GM12878 (cell line): ENCODE measurements around the gene GNG12. TPM values are rescaled to one million over a fixed set of nuclear protein-coding genes. Genes with fewer than 3 reads are reported as not detected.

Source experiments
- ATAC-seq: fragments of 200-7000 bp; cut with Tn5 transposase; 3 replicates; pipeline ENCODE4 v1.9.1; 2020; ENCODE audit warnings: mild to moderate bottlenecking, moderate library complexity
- BruUV-seq: library from RNA; stranded (reverse); fragments of 400-500 nt; replicated peaks from 2 replicates; lab custom pipeline; 2021; lab: Mats Ljungman, UMichigan
- CTCF ChIA-PET: fragments of 300-600 bp; sonication (Branson Sonifier 250); formaldehyde crosslinking; extraction: SDS; loops from one replicate; lab custom pipeline; 2021; ENCODE audit warnings: inconsistent platforms; lab: Yijun Ruan, JAX
- POLR2A ChIA-PET: fragments of 350-600 bp; formaldehyde crosslinking; extraction: SDS; loops from one replicate; lab custom pipeline; 2021; ENCODE audit warnings: inconsistent platforms; lab: Charles Lee
- RAD21 ChIA-PET: fragments of 300-600 bp; sonication (Branson Sonifier 250); formaldehyde crosslinking; loops from one replicate; lab custom pipeline; 2023; ENCODE audit warnings: antibody characterized with exemption; ENCODE audit not compliant: unreplicated experiment; lab: Charles Lee
- SMC1A ChIA-PET: fragments of 300-600 bp; sonication (Branson Sonifier 250); formaldehyde crosslinking; loops from one replicate; lab custom pipeline; 2023; ENCODE audit not compliant: unreplicated experiment, uncharacterized antibody; lab: Charles Lee
- DNase-seq: peaks from one replicate; pipeline ENCODE4 v3.0.0-alpha.2; 2011; ENCODE audit warnings: low read depth, low spot score
- FAIRE-seq: peaks from 3 replicates; lab custom pipeline; 2011; peaks lifted over from hg19 to GRCh38; lab: Jason Lieb, UNC
- H2AFZ ChIP-seq: 2 replicates; pipeline ENCODE4 v1.6.0; 2011; ENCODE audit warnings: low read depth, low read length, control low read depth; ENCODE audit not compliant: control insufficient read depth
- H3K27ac ChIP-seq: 2 replicates; pipeline ENCODE4 v1.5.1; 2011; ENCODE audit warnings: control low read depth; ENCODE audit not compliant: control insufficient read depth, insufficient read depth
- H3K27me3 ChIP-seq, 2 experiments: replicated peaks in 1 of 2; 2 replicates each; pipeline versions ENCODE4 v1.6.0 to v1.6.1; 2011; ENCODE audit warnings: low read length in 1 of 2; ENCODE audit not compliant: control insufficient read depth in 2 of 2, insufficient read depth in 2 of 2
- H3K36me3 ChIP-seq, 2 experiments: 2 replicates each; pipeline ENCODE4 v1.5.1; 2011; ENCODE audit warnings: low read length in 1 of 2; ENCODE audit not compliant: control insufficient read depth in 2 of 2, insufficient read depth in 2 of 2
- H3K4me1 ChIP-seq: 2 replicates; pipeline ENCODE4 v1.6.1; 2011; ENCODE audit warnings: mild to moderate bottlenecking, low read length, moderate library complexity, mixed read lengths; ENCODE audit not compliant: control insufficient read depth, insufficient read depth
- H3K4me2 ChIP-seq: 2 replicates; pipeline ENCODE4 v1.6.0; 2011; ENCODE audit warnings: control low read depth; ENCODE audit not compliant: control insufficient read depth, insufficient read depth
- H3K4me3 ChIP-seq: fragments of 200-600 bp; sonication (generic); 2 replicates; pipeline ENCODE4 v1.5.1; 2016
- H3K79me2 ChIP-seq: 2 replicates; pipeline ENCODE4 v1.6.0; 2011; ENCODE audit warnings: low read length; ENCODE audit not compliant: control insufficient read depth, insufficient read depth
- H3K9ac ChIP-seq: 2 replicates; pipeline ENCODE4 v1.8.0; 2011; ENCODE audit warnings: low read length, control low read depth, mixed read lengths; ENCODE audit not compliant: control insufficient read depth, insufficient read depth
- H3K9me3 ChIP-seq: replicated peaks from 3 replicates; pipeline ENCODE4 v1.5.1; 2011; ENCODE audit warnings: mild to moderate bottlenecking, low read length; ENCODE audit not compliant: control insufficient read depth, insufficient read depth
- H4K20me1 ChIP-seq: 2 replicates; pipeline ENCODE4 v1.6.0; 2011; ENCODE audit not compliant: control insufficient read depth, insufficient read depth
- BMI1 ChIP-seq: fragments of 450-650 bp; IDR thresholded peaks from 2 replicates; pipeline ENCODE4 v1.6.1; 2016; ENCODE audit warnings: mild to moderate bottlenecking, moderate library complexity, borderline replicate concordance
- E2F8 ChIP-seq: fragments of 450-650 bp; IDR thresholded peaks from 2 replicates; pipeline ENCODE4 v1.6.1; 2018; ENCODE audit warnings: mild to moderate bottlenecking, low read depth, moderate library complexity; ENCODE audit not compliant: partially characterized antibody
- ELK1 ChIP-seq: IDR thresholded peaks from 2 replicates; pipeline ENCODE4 v1.6.1; 2012; ENCODE audit warnings: low read depth, low read length, improper control_type of control experiment
- IRF3 ChIP-seq: fragments of 450-650 bp; IDR thresholded peaks from 2 replicates; pipeline ENCODE4 v1.6.1; 2014; ENCODE audit warnings: mild to moderate bottlenecking
- MXI1 ChIP-seq: fragments of 150-350 bp; IDR thresholded peaks from 2 replicates; pipeline ENCODE4 v1.6.1; 2011; ENCODE audit warnings: low read depth, mild to moderate bottlenecking, inconsistent platforms, low read length, improper control_type of control experiment
- NFIC ChIP-seq: IDR thresholded peaks from 2 replicates; pipeline ENCODE4 v1.6.1; 2012; ENCODE audit warnings: low read depth, mild to moderate bottlenecking, inconsistent platforms, low read length, moderate library complexity
- NFYB ChIP-seq: IDR thresholded peaks from 2 replicates; pipeline ENCODE4 v1.6.1; 2011; ENCODE audit warnings: low read depth, mild to moderate bottlenecking, low read length, improper control_type of control experiment, moderate library complexity; ENCODE audit not compliant: insufficient read depth
- NR2C1 ChIP-seq: fragments of 450-650 bp; IDR thresholded peaks from 2 replicates; pipeline ENCODE4 v1.6.1; 2017; ENCODE audit warnings: antibody characterized with exemption, mild to moderate bottlenecking, moderate library complexity
- POLR2A ChIP-seq: IDR thresholded peaks from 2 replicates; pipeline ENCODE4 v1.6.1; 2011; ENCODE audit warnings: low read depth, mild to moderate bottlenecking, low read length
- SIN3A ChIP-seq: IDR thresholded peaks from 2 replicates; pipeline ENCODE4 v1.6.1; 2012; ENCODE audit warnings: low read depth, low read length, improper control_type of control experiment
- TCF3 ChIP-seq: IDR thresholded peaks from 2 replicates; pipeline ENCODE4 v1.6.1; 2012; ENCODE audit warnings: low read depth, mild to moderate bottlenecking, low read length, borderline replicate concordance; ENCODE audit not compliant: insufficient read depth
- WRNIP1 ChIP-seq: IDR thresholded peaks from 2 replicates; pipeline ENCODE4 v1.6.1; 2011; ENCODE audit warnings: low read depth, low read length, improper control_type of control experiment, borderline replicate concordance
- WGBS: methylation state at CpG from one replicate; pipeline ENCODE4 v1.1.6; 2016; ENCODE audit warnings: low lambda C conversion rate; ENCODE audit not compliant: insufficient replicate concordance, insufficient coverage; ENCODE audit errors: missing lambda C conversion rate; 5-methylcytosine and 5-hydroxymethylcytosine counted together
- in situ Hi-C: fragments of 300-500 bp; cut with MboI; formaldehyde crosslinking; loops from 9 replicates; pipeline ENCODE4 v1.14.3; 2018; ENCODE audit warnings: mixed read lengths
- intact Hi-C: fragments of 100-400 bp; cut with micrococcal nuclease; formaldehyde crosslinking; loops from one replicate; pipeline ENCODE4 v1.14.2; 2022; ENCODE audit not compliant: unreplicated experiment
- polyA plus RNA-seq, 11 experiments: library from polyadenylated mRNA; depleted of rRNA in 4 of 11; unstranded in 6 of 11; stranded (reverse) in 5 of 11; fragments of >200 nt; fragmentation: Nextera tagmentation in 4 of 11; fragmentation: Illumina TruSeq in 1 of 11; extraction: Ambion mirVana in 4 of 11; extraction: Trizol in 1 of 11; gene quantifications; 1 replicate in 1 of 11; 2 replicates in 10 of 11; pipeline versions ENCODE4 v1.2.1 to v1.2.3, GENCODE V29; 2011 to 2016; ENCODE audit warnings: inconsistent platforms in 2 of 11, missing spikeins in 2 of 11, low read depth in 1 of 11
- total RNA-seq, 4 experiments: library from RNA; depleted of rRNA in 3 of 4; stranded (reverse); fragments of >200 nt in 3 of 4; fragmentation: Illumina TruSeq in 1 of 4; extraction: Trizol in 1 of 4; gene quantifications; 2 replicates each; pipeline versions ENCODE4 v1.2.1 to v1.2.3, GENCODE V29; 2013 to 2021
- TF ChIP-seq, protein P1 (sequence below): IDR thresholded peaks from 2 replicates; pipeline ENCODE4 v1.6.1; 2011; ENCODE audit warnings: borderline replicate concordance, low read depth, mild to moderate bottlenecking, moderate library complexity, low read length; ENCODE audit not compliant: insufficient read depth, poor library complexity, severe bottlenecking

Gene GNG12
- total and polyA plus RNA-seq, 10 of the 15 experiments (the other 5 are each of a cell fraction or from before 2014, with no cell fraction given) = 0.22 to 32.8 (median 0.35) TPM

- TF ChIP-seq E2F8 = no peak
- no peak for TF ChIP-seq BMI1
- TF ChIP-seq ELK1 = 0 out of 2 replicates have a peak, but pooled peaks have one; percentile 18
- TF ChIP-seq MXI1 = no peak
These were observed 97.2 kb downstream of the GNG12 start (continued) for GRCh38 chr1:67735806-67736627.

- CTCF ChIA-PET = interaction anchor here (1.0 to 5.7 kb wide), 3 partner anchors 12 to 174 kb away, joined by 3 to 33 read pairs (median 4); no protein-coding TSS in a partner anchor
- H3K9me3 ChIP-seq = no peaks in the 10 kb centered on the region
- intact Hi-C loops (no loop called here), in situ Hi-C loops (no loop called here)
- H3K4me2 ChIP-seq = no peak overlapping the region
- H3K79me2 ChIP-seq = no peaks in the 10 kb centered on the region
- DNase-seq = no peak
- no peak overlapping the region; the same call in 1 of the 2 replicates for H3K27ac ChIP-seq
- no peaks in the 10 kb centered on the region for H4K20me1 ChIP-seq
- no peak for FAIRE-seq
- RAD21 ChIA-PET = interaction anchor here (1.5 to 2.0 kb wide), 3 partner anchors 11 to 25 kb away, joined by 4 to 9 read pairs (median 4); no protein-coding TSS in a partner anchor
- no TSS peak for BruUV-seq
- POLR2A ChIA-PET = interaction anchor here (1.2 kb wide), 1 partner anchor 25 kb away, joined by 3 read pairs; no protein-coding TSS in a partner anchor
- H3K4me1 ChIP-seq = peaks cover 35% of the 10 kb centered on the region
- H3K36me3 ChIP-seq = no peaks in the 10 kb centered on the region
- SMC1A ChIA-PET = interaction anchor here (0.8 to 14.7 kb wide), 7 partner anchors 11 to 84 kb away, joined by 3 to 227 read pairs (median 4); partner anchors contain the start of gene GADD45A
- H3K9ac ChIP-seq = no peak overlapping the region
- ATAC-seq = no peak
- 13% methylated on average over 3 of the region's 3 CpGs for WGBS
- H3K4me3 ChIP-seq = no peak overlapping the region
- H2AFZ ChIP-seq = no peak overlapping the region
- H3K27me3 ChIP-seq = no peaks in the 10 kb centered on the region
- TF ChIP-seq IRF3 = no peak
- no peak for TF ChIP-seq NFYB
- TF ChIP-seq, protein P1, sequence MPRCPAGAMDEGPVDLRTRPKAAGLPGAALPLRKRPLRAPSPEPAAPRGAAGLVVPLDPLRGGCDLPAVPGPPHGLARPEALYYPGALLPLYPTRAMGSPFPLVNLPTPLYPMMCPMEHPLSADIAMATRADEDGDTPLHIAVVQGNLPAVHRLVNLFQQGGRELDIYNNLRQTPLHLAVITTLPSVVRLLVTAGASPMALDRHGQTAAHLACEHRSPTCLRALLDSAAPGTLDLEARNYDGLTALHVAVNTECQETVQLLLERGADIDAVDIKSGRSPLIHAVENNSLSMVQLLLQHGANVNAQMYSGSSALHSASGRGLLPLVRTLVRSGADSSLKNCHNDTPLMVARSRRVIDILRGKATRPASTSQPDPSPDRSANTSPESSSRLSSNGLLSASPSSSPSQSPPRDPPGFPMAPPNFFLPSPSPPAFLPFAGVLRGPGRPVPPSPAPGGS = no peak
- no peak for TF ChIP-seq TCF3
- no peak for TF ChIP-seq NR2C1
- TF ChIP-seq POLR2A = no peak
- no peak for TF ChIP-seq WRNIP1
- no peak for TF ChIP-seq NFIC
- TF ChIP-seq SIN3A = no peak
These were observed 98.1 kb downstream of the GNG12 start for GRCh38 chr1:67735206-67735605.
